HG02610 (cell line): ENCODE data around the gene BICRA.
"Not testable (repeated sequence)": the region's sequence is repeated elsewhere in the genome, so short reads cannot be mapped to it uniquely, and the experiment has no call there.

Experiments
- ATAC-seq: cut with Tn5 transposase; IDR thresholded peaks from one replicate; pipeline ENCODE4 v1.9.1; 2021; ENCODE audit warnings: mild to moderate bottlenecking, moderate library complexity; ENCODE audit not compliant: unreplicated experiment

BICRA gene

DNA sequence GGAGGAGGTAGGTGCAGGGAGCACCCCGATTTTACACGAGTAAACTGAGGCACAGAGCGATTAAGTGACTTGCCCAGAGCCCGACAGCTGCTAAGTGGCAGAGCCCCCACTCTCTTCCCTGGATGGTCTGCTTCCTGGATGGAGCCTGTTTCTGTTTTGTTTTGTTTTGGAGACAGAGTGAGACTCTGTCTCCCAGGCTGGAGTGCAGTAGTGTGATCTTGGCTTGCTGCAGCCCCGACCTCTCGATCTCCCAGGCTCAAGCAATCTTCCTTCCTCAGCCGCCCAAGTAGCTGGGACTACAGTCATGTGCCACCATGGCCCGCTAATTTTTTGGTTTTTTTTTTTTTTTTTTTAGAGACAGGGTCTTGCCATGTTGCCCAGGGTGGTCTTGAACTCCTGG lies 17.3 kb downstream of the BICRA start:
- no peak for ATAC-seq

DNA sequence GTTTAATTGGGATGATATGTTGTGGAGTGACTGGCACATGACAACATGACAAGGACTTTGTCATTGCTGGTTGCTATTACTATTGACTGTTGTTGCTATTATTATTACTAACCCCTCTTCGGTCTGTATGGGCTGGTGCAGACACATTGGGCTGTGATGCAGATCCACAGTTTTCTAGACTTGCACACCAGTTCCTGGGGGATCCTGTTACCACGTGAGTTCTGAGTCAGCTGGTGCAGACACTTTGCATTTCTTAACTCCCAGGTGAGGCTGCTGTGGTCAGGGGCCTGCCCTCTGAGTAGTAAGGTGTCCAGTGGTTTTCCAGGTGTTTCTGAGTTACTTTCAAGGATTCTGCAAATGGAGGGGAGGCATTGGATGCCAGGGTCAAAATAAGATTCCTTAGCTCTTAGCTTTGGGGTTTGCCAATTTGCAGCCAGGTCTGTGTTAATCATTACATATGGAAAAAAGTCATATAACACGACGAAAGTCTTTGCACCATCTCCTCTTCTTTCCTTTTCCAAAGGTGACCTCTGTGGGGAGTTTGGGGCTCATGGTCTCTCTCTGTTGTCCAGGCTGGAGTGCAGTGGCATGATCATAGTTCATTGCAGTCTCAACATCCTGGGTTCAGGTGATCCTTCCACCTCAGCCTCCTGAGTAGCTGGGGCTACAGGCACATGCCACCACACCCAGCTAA lies 19.3 kb downstream of the BICRA start:
- ATAC-seq, result no peak

DNA sequence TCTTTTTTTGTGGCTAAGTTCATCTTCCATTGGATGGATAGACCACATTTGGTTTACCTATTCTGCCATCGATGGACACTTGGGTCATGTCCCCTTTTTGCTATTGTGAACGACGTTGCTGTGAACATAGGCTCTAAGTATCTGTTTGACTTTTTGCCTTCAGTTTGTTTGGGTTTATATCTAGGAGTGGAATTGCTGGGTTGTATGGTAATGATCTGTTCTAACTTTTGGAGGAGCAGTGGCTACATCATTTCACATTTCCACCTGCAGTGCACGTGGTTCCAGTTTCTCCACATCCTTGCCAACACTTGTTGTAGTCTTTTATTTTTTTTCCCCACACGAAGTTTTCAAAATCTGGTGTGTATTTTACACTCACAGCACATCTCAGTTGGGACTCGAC lies 21.7 kb downstream of the BICRA start:
- ATAC-seq, result no peak

DNA sequence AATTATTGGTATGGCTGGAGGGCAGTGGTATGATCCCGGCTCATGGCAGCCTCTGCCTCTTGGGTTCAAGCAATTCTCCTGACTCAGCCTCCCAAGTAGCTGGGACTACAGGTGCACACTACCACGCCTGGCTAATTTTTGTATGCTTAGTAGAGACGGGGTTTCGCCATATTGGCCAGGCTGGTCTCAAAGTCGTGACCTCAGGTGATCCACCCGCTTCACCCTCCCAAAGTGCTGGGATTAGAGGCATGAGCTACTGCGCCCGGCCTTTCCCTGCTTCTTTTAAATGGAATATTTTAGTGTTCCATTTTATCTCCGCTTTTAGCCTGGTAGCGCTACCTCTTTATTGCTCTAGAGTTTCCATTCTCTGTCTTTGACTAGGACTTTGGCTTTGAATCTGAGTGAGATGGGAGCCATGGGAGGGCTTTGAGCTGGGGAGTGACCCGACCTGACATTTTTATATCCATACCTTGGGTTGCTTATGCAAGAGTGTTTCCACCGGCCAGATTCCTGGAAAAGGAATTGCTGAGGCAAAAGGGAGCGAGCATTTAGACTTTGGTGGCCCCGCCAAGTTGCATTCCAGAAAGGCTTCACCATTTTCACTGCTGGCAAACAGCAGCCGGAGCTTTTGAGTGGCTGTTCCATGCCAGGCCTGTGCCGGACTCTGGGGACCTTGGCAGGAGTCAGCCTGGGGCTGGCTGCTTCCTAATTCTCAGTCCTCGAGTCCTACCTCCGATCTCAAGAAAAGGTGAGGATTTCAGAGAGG lies 22.9 kb downstream of the BICRA start:
- ATAC-seq, result no peak

DNA sequence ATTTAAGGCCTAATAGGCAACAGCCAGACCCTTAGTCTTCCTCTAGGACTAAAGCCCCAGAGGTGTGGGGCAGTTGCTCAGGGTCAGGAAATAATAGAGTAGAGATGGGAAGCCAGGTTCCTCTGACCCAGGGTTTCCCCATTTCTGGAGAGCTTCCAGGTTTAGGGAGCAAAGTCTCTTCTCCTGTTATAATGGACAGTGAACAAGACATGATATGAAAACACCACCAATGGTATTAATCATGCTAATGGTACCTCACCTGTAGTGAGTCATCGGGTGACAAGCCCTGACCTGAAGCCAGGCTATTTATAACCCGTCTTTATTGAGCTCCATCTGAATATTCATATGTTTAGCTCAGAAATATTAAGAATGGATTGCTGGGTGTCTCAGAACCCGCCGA lies 24.6 kb downstream of the BICRA start:
- no peak for ATAC-seq

DNA sequence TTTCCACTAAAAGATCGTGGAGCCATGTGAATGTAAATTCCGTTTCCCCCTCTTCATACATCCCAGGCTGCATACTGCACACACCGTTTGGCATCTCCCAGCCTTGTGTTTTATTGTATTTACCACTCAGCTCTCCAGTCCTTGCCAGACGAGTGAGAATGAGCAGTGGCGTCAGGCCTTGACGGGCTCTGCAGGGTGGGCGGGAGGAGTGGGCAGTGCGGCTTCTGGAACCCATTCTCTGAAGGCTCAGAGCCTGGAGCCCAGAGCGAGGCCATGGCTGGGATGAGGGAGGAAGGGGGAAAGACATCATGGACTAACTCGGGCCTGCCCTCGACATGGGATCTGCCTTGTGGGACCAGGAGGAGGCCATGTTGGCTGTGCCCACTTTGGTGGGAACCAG lies 25.1 kb downstream of the BICRA start:
- ATAC-seq, result no peak

DNA sequence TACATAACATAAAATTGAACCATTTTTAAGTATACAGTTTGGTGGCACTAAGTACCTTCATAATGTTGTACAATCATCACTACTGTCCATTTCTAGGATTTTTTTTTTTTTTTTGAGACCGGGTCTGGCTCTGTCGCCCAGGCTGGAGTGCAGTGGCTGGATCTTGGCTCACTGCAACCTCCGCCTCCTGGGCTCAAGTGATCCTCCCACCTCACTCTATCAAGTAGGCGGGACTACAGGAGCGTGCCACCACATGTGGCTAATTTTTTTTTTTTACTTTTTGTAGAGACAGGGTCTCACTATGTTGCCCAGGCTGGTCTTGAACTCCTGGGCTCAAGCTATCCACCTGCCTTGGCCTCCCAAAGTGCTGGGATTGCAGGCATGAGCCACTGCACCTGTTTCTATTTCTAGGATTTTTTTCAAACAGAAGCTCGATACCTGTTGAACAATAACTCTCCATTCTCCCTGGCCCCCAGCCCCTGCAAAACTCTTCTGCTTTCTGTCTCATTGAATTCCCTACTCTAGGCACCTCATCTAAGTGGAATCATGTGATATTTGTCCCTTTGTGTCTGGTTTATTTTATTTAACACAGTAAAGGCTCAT lies 26.3 kb downstream of the BICRA start:
- ATAC-seq, result not testable (repeated sequence)

DNA sequence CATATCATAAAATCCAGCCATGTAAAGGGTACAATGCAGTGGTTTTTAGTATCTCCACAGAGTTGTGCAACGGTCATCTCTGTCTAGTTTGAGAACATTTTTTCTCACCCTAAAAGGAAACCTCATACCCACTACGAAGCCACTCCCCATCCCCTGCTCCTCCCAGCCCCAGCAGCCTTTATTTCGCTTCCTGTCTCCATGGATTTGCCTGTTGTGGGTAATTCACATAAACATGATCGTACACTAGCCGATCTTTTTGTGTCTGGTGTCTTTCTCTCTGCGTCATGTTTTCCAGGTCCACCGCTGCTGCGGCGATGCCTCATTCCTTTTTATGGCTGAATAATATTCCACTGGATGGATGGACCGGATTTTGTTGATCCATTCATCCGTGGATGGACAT lies 28.6 kb downstream of the BICRA start:
- no peak for ATAC-seq

DNA sequence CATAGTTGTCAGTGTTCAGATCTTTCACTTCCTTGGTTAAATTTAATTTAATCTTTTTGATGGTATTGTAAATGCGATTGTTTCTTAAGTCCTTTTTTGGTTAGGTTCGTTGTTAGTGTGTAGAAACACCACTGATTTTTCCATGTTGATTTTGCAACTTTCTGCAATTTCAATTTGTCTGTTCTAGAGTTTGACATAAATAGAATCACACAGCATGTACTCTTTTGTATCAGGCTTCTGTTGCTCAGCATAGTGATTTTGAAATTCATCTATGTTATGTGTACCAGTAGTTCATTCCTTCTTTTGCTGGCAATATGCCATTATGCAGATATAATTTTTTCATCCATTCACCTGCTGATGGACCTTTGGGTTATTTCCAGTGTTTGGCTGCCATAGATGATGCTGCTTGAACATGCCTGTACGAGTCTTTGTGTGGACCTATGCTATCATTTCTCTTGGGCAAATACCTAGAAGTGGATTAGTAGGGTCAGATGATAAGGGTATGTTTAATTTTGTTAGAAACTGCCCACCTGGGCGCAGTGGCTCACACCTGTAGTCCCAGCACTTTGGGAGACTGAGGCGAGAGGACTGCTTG lies 33.1 kb downstream of the BICRA start:
- ATAC-seq, result no peak

DNA sequence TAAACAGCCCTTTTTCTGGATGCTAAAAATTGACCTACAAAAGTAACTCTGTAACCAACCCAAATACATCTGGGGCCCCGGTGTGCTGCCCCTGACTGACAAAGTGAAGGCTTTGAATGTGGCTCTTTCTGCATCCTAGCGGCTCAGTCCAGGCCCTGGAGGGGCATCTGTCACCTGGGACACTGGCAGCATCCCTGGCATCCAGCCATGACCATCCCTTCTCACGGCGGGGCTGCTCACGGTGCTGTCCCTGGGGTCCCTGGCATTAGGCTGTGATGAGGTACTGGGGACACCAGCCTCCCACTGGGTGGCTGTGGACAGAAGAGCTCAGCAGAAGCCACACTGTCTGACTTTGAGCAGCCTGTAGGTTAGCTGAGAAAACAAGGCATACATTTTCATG lies 34.3 kb downstream of the BICRA start:
- ATAC-seq, result no peak

DNA sequence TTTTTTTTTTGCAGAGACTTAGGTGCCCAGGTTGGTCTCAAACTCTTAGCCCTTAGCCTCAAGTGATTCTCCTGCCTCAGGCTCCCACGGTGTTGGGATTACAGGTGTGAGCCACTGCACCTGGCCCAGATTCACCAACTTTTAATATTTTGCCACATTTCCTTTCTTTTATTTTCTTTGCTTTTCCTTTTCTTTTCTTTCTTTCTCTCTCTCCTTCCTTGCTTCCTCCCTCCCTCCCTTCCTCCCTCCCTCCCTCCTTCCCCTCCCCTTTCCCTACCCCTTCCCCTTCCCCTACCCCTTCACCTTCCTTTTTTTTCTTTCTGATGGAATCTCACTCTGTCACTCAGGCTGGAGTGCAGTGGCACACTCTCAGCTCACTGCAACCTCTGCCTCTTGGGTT lies 35.3 kb downstream of the BICRA start:
- ATAC-seq, result no peak

DNA sequence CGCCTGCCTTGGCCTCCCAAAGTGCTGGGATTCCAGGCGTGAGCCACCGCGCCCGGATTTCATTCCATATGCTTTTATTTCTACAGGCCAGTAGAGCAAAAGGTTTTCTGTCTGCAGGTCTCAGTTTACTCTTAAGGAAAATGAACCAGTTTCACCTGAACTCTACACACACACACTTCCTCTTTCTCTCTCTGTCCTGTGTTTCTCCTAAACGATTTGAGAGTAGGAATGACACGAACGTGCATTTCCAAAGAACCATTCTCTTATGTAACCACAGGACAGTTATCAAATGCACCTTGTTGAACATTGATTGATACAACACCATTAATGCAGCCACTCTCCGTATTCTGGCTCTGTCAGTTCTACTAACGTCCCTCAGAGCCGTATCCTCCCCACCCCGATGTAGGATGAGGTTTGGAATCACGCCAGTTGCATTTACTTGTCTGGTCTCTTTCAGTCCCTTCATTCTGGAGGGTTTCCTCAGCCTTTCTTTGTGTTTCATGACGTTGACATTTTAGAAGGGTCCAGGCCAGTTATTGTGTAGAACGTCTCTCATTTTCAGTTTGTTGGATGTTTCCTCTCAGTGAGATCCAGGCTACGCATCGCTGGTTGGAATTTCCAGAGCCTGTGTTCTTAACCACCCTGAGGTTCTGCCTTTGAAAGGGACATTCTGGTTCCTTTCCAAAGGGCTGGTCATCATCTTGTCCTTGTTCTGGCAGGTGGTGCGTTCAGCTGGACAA lies 36.0 kb downstream of the BICRA start:
- ATAC-seq, result no peak

DNA sequence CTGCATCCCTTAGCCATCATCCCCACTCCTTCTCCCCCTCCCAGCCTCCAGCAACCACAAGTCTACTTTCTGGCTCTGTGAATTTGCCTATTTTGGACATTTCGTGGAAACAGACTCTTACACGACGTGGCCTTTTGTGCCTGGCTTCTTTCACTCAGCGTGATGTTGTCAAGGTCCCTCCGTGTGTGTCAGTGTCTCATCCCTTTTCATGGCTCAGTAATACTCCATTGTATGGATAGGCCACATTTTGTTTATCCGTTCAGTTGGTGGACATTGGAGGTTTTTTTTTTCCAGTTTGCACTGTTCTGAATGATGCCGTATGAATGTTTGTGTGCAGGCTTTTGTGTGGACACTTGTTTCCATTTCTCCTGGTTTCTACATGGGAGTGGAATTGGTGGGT lies 38.0 kb downstream of the BICRA start:
- no peak for ATAC-seq

DNA sequence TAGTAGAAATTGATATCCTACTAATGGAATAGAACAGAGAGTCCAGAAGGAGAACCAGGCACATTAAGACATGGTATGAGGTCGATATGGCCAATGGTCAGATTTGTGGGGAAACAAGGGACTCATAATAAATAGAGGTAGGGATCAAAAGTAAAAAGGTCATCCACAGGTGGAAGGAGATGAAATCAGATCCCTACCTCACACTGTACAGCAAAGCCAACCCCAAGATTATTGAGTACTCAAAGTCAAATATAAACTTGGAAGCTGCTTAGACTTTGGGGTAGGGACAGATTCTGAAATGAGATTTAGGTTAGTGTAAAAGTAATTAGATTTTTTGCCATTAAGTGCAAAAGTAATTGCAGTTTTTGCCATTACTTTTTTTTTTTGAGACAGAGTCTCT lies 40.7 kb downstream of the BICRA start:
- no peak for ATAC-seq

DNA sequence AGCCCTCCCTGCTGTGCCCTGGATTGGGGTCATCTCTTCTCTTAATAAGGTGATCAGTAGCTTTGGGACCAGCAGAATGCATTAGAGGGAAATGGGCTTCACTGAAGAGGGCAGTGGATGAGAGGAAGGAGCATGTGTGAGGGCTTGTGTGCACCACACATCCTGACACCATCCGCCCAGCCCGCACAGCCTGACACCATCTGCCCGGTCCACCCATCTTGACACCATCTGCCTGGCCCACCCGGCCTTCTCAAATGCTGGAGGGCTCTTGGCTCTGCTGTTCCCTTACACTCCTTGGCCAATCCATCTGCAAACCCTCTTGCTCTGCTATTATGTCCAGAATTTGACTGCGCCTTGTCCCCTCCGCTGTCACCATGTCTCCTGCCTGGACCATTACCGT lies 41.8 kb downstream of the BICRA start:
- ATAC-seq, result no peak

DNA sequence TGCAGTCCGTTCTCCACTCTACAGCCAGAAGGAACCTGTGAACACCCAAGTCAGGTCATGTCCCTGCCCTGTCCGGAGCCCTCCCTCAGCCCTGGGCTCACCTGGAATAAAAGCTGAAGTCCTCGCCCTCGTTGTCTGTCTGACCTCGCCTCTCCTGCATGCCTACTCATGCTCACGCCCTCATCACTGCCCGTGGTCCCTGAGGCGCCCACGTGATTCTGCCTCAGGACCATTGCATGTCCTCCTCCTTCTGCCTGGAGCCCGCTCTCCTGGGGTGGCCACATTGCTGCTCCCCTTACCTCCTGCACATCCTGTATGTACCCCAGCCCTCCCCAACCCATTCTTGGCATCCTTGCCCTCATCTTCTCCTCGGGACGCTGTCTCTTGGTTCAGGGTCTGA lies 42.2 kb downstream of the BICRA start:
- no peak for ATAC-seq

DNA sequence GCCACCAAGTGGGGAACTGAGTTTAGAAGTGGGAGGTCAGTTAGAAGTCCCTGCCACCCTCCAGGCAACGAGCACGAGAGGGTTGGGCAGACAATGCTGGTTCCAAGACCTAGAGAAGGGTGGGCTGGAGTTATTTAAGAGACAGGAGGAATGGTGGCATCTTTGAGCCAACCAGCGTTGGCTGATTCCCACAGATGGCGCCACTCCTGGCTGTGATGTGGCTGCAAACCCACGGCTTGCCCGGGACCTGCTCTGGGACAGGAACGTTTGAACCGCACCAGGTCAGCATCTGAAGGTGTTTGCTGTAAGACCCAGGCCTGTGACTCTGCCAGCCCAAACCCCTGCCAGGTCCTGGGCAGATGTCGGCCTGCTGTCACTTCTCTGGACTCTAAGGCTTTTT lies 42.8 kb downstream of the BICRA start:
- no peak for ATAC-seq

DNA sequence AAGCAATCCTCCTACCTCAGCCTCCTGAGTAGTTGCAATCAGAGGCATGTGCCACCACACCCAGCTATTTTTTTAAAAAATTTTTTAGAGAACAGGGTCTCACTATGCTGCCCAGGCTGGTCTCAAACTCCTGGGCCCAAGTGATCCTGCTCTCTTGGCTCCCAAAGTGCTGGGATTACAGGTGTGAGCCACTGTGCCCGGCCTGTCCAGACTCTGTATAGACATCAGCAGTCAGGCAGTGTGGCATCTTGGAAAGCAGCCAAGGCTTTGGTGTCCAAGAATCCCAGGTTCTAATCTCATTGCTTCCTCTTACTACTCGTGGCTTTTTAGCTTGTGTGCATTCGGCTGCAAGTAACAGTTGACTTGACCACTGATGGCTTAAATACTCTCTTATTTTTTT lies 43.4 kb downstream of the BICRA start:
- no peak for ATAC-seq

DNA sequence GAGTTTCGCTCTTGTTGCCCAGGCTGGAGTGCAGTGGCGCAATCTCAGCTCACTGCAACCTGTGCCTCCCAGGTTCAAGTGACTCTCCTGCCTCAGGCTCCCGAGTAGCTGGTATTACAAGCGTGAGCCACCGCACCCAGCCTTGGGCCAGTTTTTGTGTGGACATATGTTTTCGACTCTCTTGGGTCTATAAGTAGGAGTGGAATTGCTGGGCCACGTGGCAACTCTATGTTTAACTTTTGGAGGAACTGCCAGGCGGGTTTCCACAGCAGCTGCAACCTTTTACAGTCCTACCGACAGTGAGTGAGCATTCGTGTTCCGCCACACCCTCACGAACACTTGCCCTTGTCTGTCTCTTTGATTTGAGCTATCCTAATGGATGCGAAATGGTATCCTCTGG lies 44.9 kb downstream of the BICRA start:
- no peak for ATAC-seq

DNA sequence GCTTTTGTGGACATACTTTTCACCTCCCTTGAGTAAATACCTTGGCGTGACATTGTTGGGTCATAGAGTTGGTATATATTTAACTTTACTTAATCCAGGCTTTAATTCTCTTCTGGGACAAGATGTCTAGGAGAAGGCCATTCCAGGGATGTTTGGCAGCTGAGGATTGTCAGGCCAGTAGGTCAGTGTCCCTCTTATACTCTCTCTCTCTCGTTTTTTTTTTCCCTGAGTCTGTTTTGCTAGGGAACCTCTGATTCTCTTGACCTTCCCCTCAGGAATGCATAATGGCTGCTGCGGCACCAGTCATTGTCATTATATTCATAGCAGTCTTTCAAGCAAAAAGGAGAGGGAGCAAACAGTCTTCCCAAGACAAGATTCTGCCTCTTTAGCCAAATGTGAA lies 48.8 kb downstream of the BICRA start:
- no peak for ATAC-seq
